OCI-LY7 (cell line): ENCODE data around the gene FOXJ3. TPM values are rescaled to one million over a fixed set of nuclear protein-coding genes. Genes with fewer than 3 reads are reported as not detected.
A peak's percentile ranks its signal among the peaks of the same experiment; 100 is the strongest.

Experiments
- BruUV-seq: library from RNA; stranded (reverse); fragments of 400-500 nt; replicated peaks from 2 replicates; lab custom pipeline; 2021; lab: Mats Ljungman, UMichigan
- CTCF ChIA-PET: fragments of 300-600 bp; sonication (Branson Sonifier 250); formaldehyde crosslinking; loops from one replicate; lab custom pipeline; 2022; ENCODE audit warnings: antibody characterized with exemption; ENCODE audit not compliant: unreplicated experiment; lab: Charles Lee
- POLR2A ChIA-PET: fragments of 300-600 bp; sonication (Branson Sonifier 250); formaldehyde crosslinking; loops from one replicate; lab custom pipeline; 2022; ENCODE audit warnings: antibody characterized with exemption; lab: Charles Lee
- DNase-seq: peaks from one replicate; pipeline ENCODE4 v3.0.0-alpha.2; 2015; ENCODE audit warnings: low spot score
- H2AFZ ChIP-seq: fragments of 200-600 bp; sonication (generic), shearing (Covaris generic); 2 replicates; pipeline ENCODE4 v1.6.1; 2014; ENCODE audit warnings: mild to moderate bottlenecking, antibody characterized with exemption, low read length, moderate library complexity
- H3K27ac ChIP-seq: fragments of 200-600 bp; sonication (generic); 2 replicates; pipeline ENCODE4 v1.5.1; 2014; ENCODE audit warnings: mixed run types, low read depth, mild to moderate bottlenecking, moderate library complexity, low read length, inconsistent platforms; ENCODE audit not compliant: poor library complexity, severe bottlenecking
- H3K36me3 ChIP-seq: fragments of 200-600 bp; sonication (generic); 2 replicates; pipeline ENCODE4 v1.6.1; 2014; ENCODE audit warnings: mild to moderate bottlenecking, antibody characterized with exemption, low read length, moderate library complexity, mixed read lengths; ENCODE audit not compliant: insufficient read depth
- H3K4me1 ChIP-seq: fragments of 200-600 bp; sonication (generic); 2 replicates; pipeline ENCODE4 v1.5.1; 2014; ENCODE audit warnings: mild to moderate bottlenecking, low read length; ENCODE audit not compliant: insufficient read depth, poor library complexity, severe bottlenecking
- H3K4me2 ChIP-seq: fragments of 200-600 bp; sonication (generic); 2 replicates; pipeline ENCODE4 v1.6.1; 2014; ENCODE audit warnings: mild to moderate bottlenecking, low read length
- H3K4me3 ChIP-seq: fragments of 200-600 bp; sonication (generic); 2 replicates; pipeline ENCODE4 v1.5.1; 2014; ENCODE audit warnings: mild to moderate bottlenecking, low read depth, low read length; ENCODE audit not compliant: poor library complexity, severe bottlenecking
- H3K79me2 ChIP-seq: fragments of 200-600 bp; sonication (generic); 2 replicates; pipeline ENCODE4 v1.6.1; 2016; ENCODE audit warnings: low read depth, mild to moderate bottlenecking, low read length, moderate library complexity, mixed read lengths; ENCODE audit not compliant: insufficient read depth
- H3K9me2 ChIP-seq: fragments of 200-600 bp; sonication (generic); 2 replicates; pipeline ENCODE4 v1.6.1; 2016; ENCODE audit warnings: mild to moderate bottlenecking, low read length, mixed read lengths; ENCODE audit not compliant: insufficient read depth
- H3K9me3 ChIP-seq: fragments of 200-600 bp; sonication (generic); 2 replicates; pipeline ENCODE4 v1.6.1; 2014; ENCODE audit warnings: mild to moderate bottlenecking, mixed run types, low read length, mixed read lengths
- H4K20me1 ChIP-seq: fragments of 200-600 bp; sonication (generic); 2 replicates; pipeline ENCODE4 v1.6.1; 2014; ENCODE audit warnings: mild to moderate bottlenecking, antibody characterized with exemption, low read length, moderate library complexity, mixed read lengths; ENCODE audit not compliant: insufficient read depth
- EZH2phosphoT487 ChIP-seq: fragments of 200-600 bp; sonication (generic); IDR thresholded peaks from 2 replicates; pipeline ENCODE4 v1.6.1; 2018; ENCODE audit warnings: low read depth, borderline replicate concordance, mild to moderate bottlenecking, mixed run types, antibody characterized with exemption, low read length, moderate library complexity, mixed read lengths
- intact Hi-C: fragments of 100-400 bp; cut with micrococcal nuclease; formaldehyde crosslinking; loops from one replicate; pipeline ENCODE4 v1.10.0; 2022; ENCODE audit not compliant: unreplicated experiment
- total RNA-seq, 2 experiments: library from RNA; depleted of rRNA in 1 of 2; stranded (reverse); fragments of >200 nt in 1 of 2; shearing (Covaris generic) in 1 of 2; gene quantifications; 2 replicates each; pipeline ENCODE4 v1.2.3, GENCODE V29; 2014 to 2022
- TF ChIP-seq, protein P1 (sequence below): fragments of 200-600 bp; sonication (generic); conservative IDR thresholded peaks from 2 replicates; pipeline ENCODE4 v1.5.1; 2014; ENCODE audit warnings: mild to moderate bottlenecking, antibody characterized with exemption, low read length, moderate library complexity, mixed read lengths

Gene FOXJ3
- total RNA-seq, 2 experiments from 2014 or later, result 34.8 to 43.1 TPM

- Histone ChIP-seq H3K9me2 (no peaks in the 10 kb centered on the region), H4K20me1 (peaks cover 21% of the 10 kb centered on the region), H3K4me2 (peak overlapping the region; percentile 91), H3K27ac (peak overlapping the region; percentile 14), H3K9me3 (no peaks in the 10 kb centered on the region), H2AFZ (peak overlapping the region; percentile 94), H3K36me3 (no peaks in the 10 kb centered on the region; the same call in 1 of the 2 replicates), H3K4me1 (peaks cover 25% of the 10 kb centered on the region), H3K4me3 (peak overlapping the region; percentile 97), H3K79me2 (peaks cover 47% of the 10 kb centered on the region)
- POLR2A ChIA-PET, result interaction anchor here (0.5 to 0.7 kb wide), 4 partner anchors 35 to 345 kb away, joined by 3 read pairs; no protein-coding TSS in a partner anchor
- TSS peak; percentile 90 for BruUV-seq
- CTCF ChIA-PET, result no interaction called here
- DNase-seq, result no peak
- TF ChIP-seq, protein P1, sequence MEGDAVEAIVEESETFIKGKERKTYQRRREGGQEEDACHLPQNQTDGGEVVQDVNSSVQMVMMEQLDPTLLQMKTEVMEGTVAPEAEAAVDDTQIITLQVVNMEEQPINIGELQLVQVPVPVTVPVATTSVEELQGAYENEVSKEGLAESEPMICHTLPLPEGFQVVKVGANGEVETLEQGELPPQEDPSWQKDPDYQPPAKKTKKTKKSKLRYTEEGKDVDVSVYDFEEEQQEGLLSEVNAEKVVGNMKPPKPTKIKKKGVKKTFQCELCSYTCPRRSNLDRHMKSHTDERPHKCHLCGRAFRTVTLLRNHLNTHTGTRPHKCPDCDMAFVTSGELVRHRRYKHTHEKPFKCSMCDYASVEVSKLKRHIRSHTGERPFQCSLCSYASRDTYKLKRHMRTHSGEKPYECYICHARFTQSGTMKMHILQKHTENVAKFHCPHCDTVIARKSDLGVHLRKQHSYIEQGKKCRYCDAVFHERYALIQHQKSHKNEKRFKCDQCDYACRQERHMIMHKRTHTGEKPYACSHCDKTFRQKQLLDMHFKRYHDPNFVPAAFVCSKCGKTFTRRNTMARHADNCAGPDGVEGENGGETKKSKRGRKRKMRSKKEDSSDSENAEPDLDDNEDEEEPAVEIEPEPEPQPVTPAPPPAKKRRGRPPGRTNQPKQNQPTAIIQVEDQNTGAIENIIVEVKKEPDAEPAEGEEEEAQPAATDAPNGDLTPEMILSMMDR, result no peak
- no peak for TF ChIP-seq EZH2phosphoT487
- intact Hi-C loops, result loop anchor here (2.0 to 10.0 kb wide), 3 partner anchors 121 to 429 kb away; partner anchors contain the start of genes C1orf50, P3H1, PPCS and ZMYND12
Observed at GRCh38 chr1:42335809-42336518, 929 bp upstream of the FOXJ3 start.

DNA sequence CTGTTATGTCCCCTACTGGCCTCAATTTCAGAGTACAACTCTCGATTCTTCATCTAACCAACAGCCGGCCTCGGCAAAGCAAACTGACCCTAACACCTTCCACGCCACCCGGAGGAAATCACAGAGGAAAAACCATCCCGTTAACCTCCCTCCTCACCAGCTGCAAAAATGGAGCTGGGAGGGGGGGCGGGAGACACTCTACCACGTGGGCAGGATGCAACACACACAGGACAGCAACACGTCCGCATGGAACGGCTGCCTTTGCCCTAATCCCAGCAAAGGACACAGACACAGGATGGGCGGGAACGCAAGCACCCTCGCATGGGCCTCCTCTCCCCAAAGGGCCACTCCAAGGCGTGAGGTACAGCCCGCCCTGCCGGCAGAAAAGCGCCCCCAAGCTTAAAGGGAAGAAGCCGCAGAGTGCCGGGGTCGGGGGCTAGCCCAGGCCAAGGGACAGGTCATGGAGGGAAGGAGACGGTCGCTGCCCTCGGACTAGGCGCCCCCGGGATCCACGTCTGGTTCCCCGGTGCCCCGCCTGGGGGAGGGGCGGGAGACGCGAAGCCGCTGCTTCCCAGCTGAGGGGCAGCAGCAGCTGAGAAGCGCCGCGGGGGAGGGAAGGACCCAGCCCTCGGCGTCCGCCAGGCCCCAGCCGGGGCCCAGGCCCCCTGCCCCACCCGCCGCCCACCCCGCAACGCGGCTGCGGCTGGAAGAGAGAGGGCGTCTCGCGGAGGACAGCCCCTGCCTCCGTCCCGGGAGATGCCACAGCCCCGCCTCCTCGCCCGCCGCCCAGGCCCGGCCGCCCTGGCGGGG, 590 bp downstream of the FOXJ3 start:
- Histone ChIP-seq H3K27ac (peak overlapping the region; percentile 55), H3K4me2 (peak overlapping the region; percentile 81), H3K4me3 (peak overlapping the region; percentile 97), H3K9me2 (no peaks in the 10 kb centered on the region), H3K36me3 (peaks cover 8% of the 10 kb centered on the region), H3K4me1 (peaks cover 25% of the 10 kb centered on the region), H4K20me1 (peaks cover 30% of the 10 kb centered on the region), H2AFZ (peak overlapping the region; percentile 46; the same call in 1 of the 2 replicates), H3K79me2 (peaks cover 62% of the 10 kb centered on the region), H3K9me3 (no peaks in the 10 kb centered on the region)
- intact Hi-C loops, result loop anchor here (2.0 to 10.0 kb wide), 3 partner anchors 122 to 430 kb away; partner anchors contain the start of genes C1orf50, P3H1, PPCS and ZMYND12
- BruUV-seq, result no TSS peak
- peak; percentile 50 for DNase-seq
- ChIA-PET CTCF (no interaction called here), POLR2A (interaction anchor here (0.5 to 1.3 kb wide), 3 partner anchors 9 to 1243 kb away, joined by 3 to 4 read pairs (median 3); no protein-coding TSS in a partner anchor)
- TF ChIP-seq, protein P1, result 0 out of 2 replicates have a peak, but pooled peaks have one; percentile 15
- TF ChIP-seq EZH2phosphoT487, result no peak
